SIG-M5 (cell line): ENCODE data around the gene ARHGEF40.

Experiments used
- DNase-seq: peaks from one replicate; lab custom pipeline; 2025; lab: John Stamatoyannopoulos, UW

Gene ARHGEF40

GRCh38 chr14:21121122-21121521 lies 51.0 kb downstream of the ARHGEF40 start:
- no peak for DNase-seq

GRCh38 chr14:21123429-21123828 lies 53.3 kb downstream of the ARHGEF40 start:
- DNase-seq: no peak

DNA sequence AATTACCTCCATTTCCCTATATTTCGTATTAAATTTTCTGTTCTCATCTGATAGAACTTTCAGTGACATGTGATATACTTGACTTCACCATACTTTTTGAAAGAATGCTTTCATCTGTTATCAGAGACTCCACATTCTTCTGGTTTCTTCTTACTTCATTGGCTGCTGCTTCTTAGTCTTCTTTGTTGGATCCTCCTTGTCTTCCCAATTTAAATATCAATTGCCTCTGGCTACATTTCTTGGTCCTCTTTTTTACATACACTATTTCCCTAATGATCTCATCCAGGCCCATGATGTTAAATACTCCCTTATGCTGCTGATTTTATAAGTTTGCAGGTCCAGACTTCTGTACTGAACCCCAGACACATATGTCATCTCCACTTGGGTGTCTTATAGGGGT lies 63.8 kb downstream of the ARHGEF40 start:
- no peak for DNase-seq

- no peak for DNase-seq
Observed at GRCh38 chr14:21136024-21136423, 65.9 kb downstream of the ARHGEF40 start.
